Fibroblast of lung (primary cell): Measurements from ENCODE around the gene SEMG2.

ENCODE experiments used
- CTCF ChIP-seq, 2 donors: IDR thresholded peaks in 1 of 2; conservative IDR thresholded peaks in 1 of 2; 1 replicate in 1 of 2; 2 replicates in 1 of 2; pipeline ENCODE4 v1.5.1; 2011 to 2012; ENCODE audit warnings: low read length in 2 of 2, control low read depth in 1 of 2, inconsistent platforms in 1 of 2, low read depth in 1 of 2, mild to moderate bottlenecking in 1 of 2
- EZH2 ChIP-seq: IDR thresholded peaks from 2 replicates; pipeline ENCODE4 v1.5.1; 2012; ENCODE audit warnings: low read length, control low read depth, mild to moderate bottlenecking; ENCODE audit errors: missing control alignments

- TF ChIP-seq CTCF (conservative IDR thresholded peaks at IDR 0.05 in 1 of 2, IDR thresholded peaks at IDR 0.05 in 1 of 2; ENCODE audit: low read depth in 1 of 2, low read length in 2 of 2) (no peak), EZH2 (no peak)
Measured at GRCh38 chr20:45247865-45248264, 26.7 kb downstream of the SEMG2 start.
